ENCODE measurements around the gene RIT2.

Gene RIT2

GRCh38 chr18:43134876-43135275 lies 19.4 kb upstream of the RIT2 start:
- Histone ChIP-seq H3K4me3 (ENCODE audit: extremely low read depth, insufficient read depth, low read length, poor library complexity, severe bottlenecking) (no peak overlapping the region), H3K4me1 (ENCODE audit: control insufficient read depth, insufficient read depth, low read length, poor library complexity, severe bottlenecking) (no peaks in the 10 kb centered on the region), H3K36me3 (ENCODE audit: control insufficient read depth, insufficient read depth, low read length) (no peaks in the 10 kb centered on the region), H3K9me3 (ENCODE audit: control insufficient read depth, low read length) (no peaks in the 10 kb centered on the region), H3K27ac (ENCODE audit: low read depth, low read length, severe bottlenecking) (no peak overlapping the region)
- 86% methylated on average over 1 of the region's 1 CpG; no CpG with 5 or more reads in 1 of the 2 experiments for WGBS, 2 experiments (ENCODE audit: insufficient coverage in 2 of 2)

GRCh38 chr18:43130716-43131260 lies 15.3 kb upstream of the RIT2 start:
- H3K36me3 ChIP-seq (ENCODE audit: control insufficient read depth, insufficient read depth, low read length): no peaks in the 10 kb centered on the region
- 90% methylated on average over 2 of the region's 5 CpGs; no CpG with 5 or more reads in 1 of the 2 experiments for WGBS, 2 experiments (ENCODE audit: insufficient coverage in 2 of 2)
- no peaks in the 10 kb centered on the region for H3K9me3 ChIP-seq (ENCODE audit: control insufficient read depth, low read length)
- no peak overlapping the region for H3K4me3 ChIP-seq (ENCODE audit: extremely low read depth, insufficient read depth, low read length, poor library complexity, severe bottlenecking)
- H3K27ac ChIP-seq (ENCODE audit: low read depth, low read length, severe bottlenecking): no peak overlapping the region
- H3K4me1 ChIP-seq (ENCODE audit: control insufficient read depth, insufficient read depth, low read length, poor library complexity, severe bottlenecking): no peaks in the 10 kb centered on the region

- WGBS, 2 experiments (ENCODE audit: insufficient coverage in 2 of 2): 83 to 90% methylated on average over 1 to 3 of the region's 5 CpGs
- Histone ChIP-seq H3K4me3 (ENCODE audit: extremely low read depth, insufficient read depth, low read length, poor library complexity, severe bottlenecking) (no peak overlapping the region), H3K9me3 (ENCODE audit: control insufficient read depth, low read length) (no peaks in the 10 kb centered on the region), H3K27ac (ENCODE audit: low read depth, low read length, severe bottlenecking) (no peak overlapping the region), H3K4me1 (ENCODE audit: control insufficient read depth, insufficient read depth, low read length, poor library complexity, severe bottlenecking) (no peaks in the 10 kb centered on the region), H3K36me3 (ENCODE audit: control insufficient read depth, insufficient read depth, low read length) (no peaks in the 10 kb centered on the region)
Measured at GRCh38 chr18:43129946-43130524, 14.6 kb upstream of the RIT2 start.

GRCh38 chr18:43125471-43125870 lies 10.0 kb upstream of the RIT2 start:
- H3K27ac ChIP-seq (ENCODE audit: low read depth, low read length, severe bottlenecking): no peak overlapping the region
- WGBS, 2 experiments (ENCODE audit: insufficient coverage in 2 of 2): 80 to 100% methylated on average over 1 of the region's 3 CpGs
- H3K4me3 ChIP-seq (ENCODE audit: extremely low read depth, insufficient read depth, low read length, poor library complexity, severe bottlenecking): no peak overlapping the region
- no peaks in the 10 kb centered on the region for H3K9me3 ChIP-seq (ENCODE audit: control insufficient read depth, low read length)
- H3K36me3 ChIP-seq (ENCODE audit: control insufficient read depth, insufficient read depth, low read length): no peaks in the 10 kb centered on the region
- H3K4me1 ChIP-seq (ENCODE audit: control insufficient read depth, insufficient read depth, low read length, poor library complexity, severe bottlenecking): no peaks in the 10 kb centered on the region

DNA sequence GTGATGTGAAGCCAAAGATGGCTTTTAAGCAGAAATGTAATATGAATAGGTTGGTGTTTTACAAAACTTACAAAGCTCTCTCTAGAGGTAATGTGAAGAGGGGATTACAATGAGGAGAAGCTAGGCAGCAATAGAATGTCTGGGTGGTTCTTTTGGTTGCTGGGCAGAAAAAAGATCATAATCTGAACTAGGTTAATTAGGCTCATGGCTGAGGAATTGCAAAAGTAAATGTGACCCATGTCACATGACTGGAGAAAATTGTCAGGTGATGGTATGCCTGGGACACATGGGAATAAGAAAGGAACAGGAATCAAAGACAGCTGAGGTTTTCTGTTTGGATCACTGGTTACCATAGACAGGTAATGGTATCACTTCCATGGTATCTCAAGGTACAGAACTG lies 7.5 kb upstream of the RIT2 start:
- no peaks in the 10 kb centered on the region for H3K36me3 ChIP-seq (ENCODE audit: control insufficient read depth, insufficient read depth, low read length)
- no peak overlapping the region for H3K4me3 ChIP-seq (ENCODE audit: extremely low read depth, insufficient read depth, low read length, poor library complexity, severe bottlenecking)

GRCh38 chr18:43116699-43117294 lies 1.3 kb upstream of the RIT2 start:
- Histone ChIP-seq H3K36me3 (ENCODE audit: control insufficient read depth, insufficient read depth, low read length) (no peaks in the 10 kb centered on the region), H3K9me3 (ENCODE audit: control insufficient read depth, low read length) (no peaks in the 10 kb centered on the region), H3K27ac (ENCODE audit: low read depth, low read length, severe bottlenecking) (no peak overlapping the region), H3K4me3 (ENCODE audit: extremely low read depth, insufficient read depth, low read length, poor library complexity, severe bottlenecking) (no peak overlapping the region), H3K4me1 (ENCODE audit: control insufficient read depth, insufficient read depth, low read length, poor library complexity, severe bottlenecking) (no peaks in the 10 kb centered on the region)
- WGBS, 2 experiments (ENCODE audit: insufficient coverage in 2 of 2): no CpG with 5 or more reads among the region's 2 CpGs

More for the DNA sequence above, 7.5 kb upstream of the RIT2 start:
- H3K27ac ChIP-seq (ENCODE audit: low read depth, low read length, severe bottlenecking): no peak overlapping the region
- no peaks in the 10 kb centered on the region for H3K9me3 ChIP-seq (ENCODE audit: control insufficient read depth, low read length)
- no peaks in the 10 kb centered on the region for H3K4me1 ChIP-seq (ENCODE audit: control insufficient read depth, insufficient read depth, low read length, poor library complexity, severe bottlenecking)

GRCh38 chr18:43113220-43113895 lies 2.1 kb downstream of the RIT2 start:
- Histone ChIP-seq H3K4me1 (ENCODE audit: control insufficient read depth, insufficient read depth, low read length, poor library complexity, severe bottlenecking) (no peaks in the 10 kb centered on the region), H3K4me3 (ENCODE audit: extremely low read depth, insufficient read depth, low read length, poor library complexity, severe bottlenecking) (no peak overlapping the region), H3K36me3 (ENCODE audit: control insufficient read depth, insufficient read depth, low read length) (no peaks in the 10 kb centered on the region), H3K9me3 (ENCODE audit: control insufficient read depth, low read length) (no peaks in the 10 kb centered on the region), H3K27ac (ENCODE audit: low read depth, low read length, severe bottlenecking) (no peak overlapping the region)
- no CpG with 5 or more reads among the region's 2 CpGs for WGBS, 2 experiments (ENCODE audit: insufficient coverage in 2 of 2)

DNA sequence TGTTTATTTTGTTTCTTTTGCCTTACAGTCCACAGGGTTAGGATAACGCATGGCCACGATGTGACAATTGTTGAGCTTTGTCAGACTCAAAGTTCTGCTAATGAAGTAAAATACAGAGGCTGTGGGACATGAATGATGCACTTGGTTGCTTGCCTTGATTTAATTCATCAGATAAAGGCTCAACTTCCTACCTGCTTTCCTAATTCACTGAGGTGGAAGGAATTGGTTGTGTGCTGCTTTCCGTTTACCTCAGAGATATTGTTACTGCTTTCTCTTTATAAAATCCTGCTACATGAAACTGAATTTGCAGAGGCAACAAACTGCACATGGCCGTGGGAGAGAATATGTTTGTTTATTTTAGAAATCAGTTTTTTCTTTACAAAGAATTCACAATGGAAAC lies 6.6 kb downstream of the RIT2 start:
- WGBS, 2 experiments (ENCODE audit: insufficient coverage in 2 of 2): 100% methylated on average over 1 to 2 of the region's 4 CpGs
- Histone ChIP-seq H3K9me3 (ENCODE audit: control insufficient read depth, low read length) (no peaks in the 10 kb centered on the region), H3K36me3 (ENCODE audit: control insufficient read depth, insufficient read depth, low read length) (no peaks in the 10 kb centered on the region), H3K27ac (ENCODE audit: low read depth, low read length, severe bottlenecking) (no peak overlapping the region), H3K4me3 (ENCODE audit: extremely low read depth, insufficient read depth, low read length, poor library complexity, severe bottlenecking) (no peak overlapping the region), H3K4me1 (ENCODE audit: control insufficient read depth, insufficient read depth, low read length, poor library complexity, severe bottlenecking) (no peaks in the 10 kb centered on the region)

DNA sequence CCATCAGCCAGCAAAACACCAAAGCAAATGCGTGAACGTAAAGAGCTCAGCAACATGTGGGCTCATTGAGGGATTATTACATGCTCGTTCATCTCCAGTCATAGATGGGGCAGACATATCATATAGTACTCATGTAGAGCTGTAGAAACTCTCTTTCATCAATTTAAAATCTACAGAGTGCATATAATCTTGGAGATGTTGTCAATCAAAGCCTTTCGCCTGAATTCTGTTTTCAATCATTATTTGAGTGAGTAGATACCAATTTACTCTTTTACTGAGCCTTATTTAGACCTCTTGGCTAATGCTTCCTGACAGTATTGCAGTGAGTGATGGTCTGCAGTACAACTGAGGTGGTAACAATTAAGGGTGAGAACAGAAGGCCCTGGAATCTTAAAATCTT lies 7.0 kb downstream of the RIT2 start:
- 100% methylated on average over 3 of the region's 4 CpGs; no CpG with 5 or more reads in 1 of the 2 experiments for WGBS, 2 experiments (ENCODE audit: insufficient coverage in 2 of 2)
- H3K9me3 ChIP-seq (ENCODE audit: control insufficient read depth, low read length): no peaks in the 10 kb centered on the region
- H3K4me3 ChIP-seq (ENCODE audit: extremely low read depth, insufficient read depth, low read length, poor library complexity, severe bottlenecking): no peak overlapping the region
- no peaks in the 10 kb centered on the region for H3K36me3 ChIP-seq (ENCODE audit: control insufficient read depth, insufficient read depth, low read length)
- H3K27ac ChIP-seq (ENCODE audit: low read depth, low read length, severe bottlenecking): no peak overlapping the region
- H3K4me1 ChIP-seq (ENCODE audit: control insufficient read depth, insufficient read depth, low read length, poor library complexity, severe bottlenecking): no peaks in the 10 kb centered on the region

DNA sequence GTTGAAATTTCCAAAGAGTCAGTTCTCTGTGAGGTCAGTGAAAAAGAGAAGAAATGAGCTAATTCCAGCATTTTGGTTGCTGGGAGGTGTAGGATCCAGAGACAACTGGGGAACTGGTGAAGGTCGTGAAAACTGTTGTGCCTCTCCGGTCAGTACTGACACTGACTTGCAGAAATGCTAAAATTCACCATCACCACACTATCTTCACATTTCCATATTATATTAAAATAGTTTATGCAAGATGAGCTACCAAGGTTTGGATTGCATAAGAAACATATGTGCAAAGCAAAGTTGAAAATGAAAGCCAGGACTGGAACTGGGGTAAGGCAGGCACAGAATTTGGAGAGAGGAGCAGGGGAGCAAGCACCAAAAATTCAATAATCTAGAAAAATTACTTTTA lies 21.8 kb downstream of the RIT2 start:
- Histone ChIP-seq H3K27ac (ENCODE audit: low read depth, low read length, severe bottlenecking) (no peak overlapping the region), H3K9me3 (ENCODE audit: control insufficient read depth, low read length) (no peaks in the 10 kb centered on the region), H3K4me1 (ENCODE audit: control insufficient read depth, insufficient read depth, low read length, poor library complexity, severe bottlenecking) (no peaks in the 10 kb centered on the region), H3K36me3 (ENCODE audit: control insufficient read depth, insufficient read depth, low read length) (no peaks in the 10 kb centered on the region), H3K4me3 (ENCODE audit: extremely low read depth, insufficient read depth, low read length, poor library complexity, severe bottlenecking) (no peak overlapping the region)
- whole genome bisulfite sequencing, 2 experiments (ENCODE audit: insufficient coverage in 2 of 2): no CpG with 5 or more reads among the region's 2 CpGs

- no peak overlapping the region for H3K27ac ChIP-seq (ENCODE audit: low read depth, low read length, severe bottlenecking)
- no peaks in the 10 kb centered on the region for H3K4me1 ChIP-seq (ENCODE audit: control insufficient read depth, insufficient read depth, low read length, poor library complexity, severe bottlenecking)
- 92 to 95% methylated on average over 2 of the region's 5 CpGs for WGBS, 2 experiments (ENCODE audit: insufficient coverage in 2 of 2)
- H3K9me3 ChIP-seq (ENCODE audit: control insufficient read depth, low read length): no peaks in the 10 kb centered on the region
- no peaks in the 10 kb centered on the region for H3K36me3 ChIP-seq (ENCODE audit: control insufficient read depth, insufficient read depth, low read length)
- no peak overlapping the region for H3K4me3 ChIP-seq (ENCODE audit: extremely low read depth, insufficient read depth, low read length, poor library complexity, severe bottlenecking)
Measured at GRCh38 chr18:43092539-43092938, 22.9 kb downstream of the RIT2 start.

All from mesodermal cell (in vitro differentiated cells).